HepG2 (cell line): Measurements from ENCODE around the gene GADD45B. TPM values are rescaled to one million over a fixed set of nuclear protein-coding genes. Genes with fewer than 3 reads are reported as not detected.

Source experiments
- ETV6 ChIP-seq: sonication (generic); formaldehyde crosslinking; conservative IDR thresholded peaks from 2 replicates; pipeline ENCODE4 v1.4.0; 2020; ENCODE audit warnings: missing genetic modification reagents
- HES4 ChIP-seq: sonication (generic); formaldehyde crosslinking; IDR thresholded peaks from 2 replicates; pipeline ENCODE4 v1.9.0; 2021; ENCODE audit warnings: mild to moderate bottlenecking, missing genetic modification reagents, borderline replicate concordance
- HOXA9 ChIP-seq: sonication (generic); formaldehyde crosslinking; IDR thresholded peaks from 2 replicates; pipeline ENCODE4 v1.8.1; 2022; ENCODE audit warnings: missing genetic modification reagents, mild to moderate bottlenecking, moderate library complexity, borderline replicate concordance
- KMT2B ChIP-seq: IDR thresholded peaks from 2 replicates; pipeline ENCODE4 v1.6.1; 2016; ENCODE audit warnings: missing genetic modification reagents, missing compliant biosample characterization
- MAF1 ChIP-seq: sonication (generic); formaldehyde crosslinking; IDR thresholded peaks from 2 replicates; pipeline ENCODE4 v1.5.0; 2020; ENCODE audit warnings: missing genetic modification reagents, borderline replicate concordance
- MTA3 ChIP-seq: sonication (generic); formaldehyde crosslinking; IDR thresholded peaks from 2 replicates; pipeline ENCODE4 v1.4.0; 2020; ENCODE audit warnings: missing genetic modification reagents
- MZF1 ChIP-seq: sonication (generic); formaldehyde crosslinking; IDR thresholded peaks from 2 replicates; pipeline ENCODE4 v1.8.1; 2023; ENCODE audit warnings: mild to moderate bottlenecking, missing genetic modification reagents, borderline replicate concordance
- NFKBIZ ChIP-seq: IDR thresholded peaks from 2 replicates; pipeline ENCODE4 v1.6.1; 2018; ENCODE audit warnings: missing genetic modification reagents, missing compliant biosample characterization
- NFYB ChIP-seq: sonication (generic); formaldehyde crosslinking; IDR thresholded peaks from 2 replicates; pipeline ENCODE4 v1.4.0; 2020; ENCODE audit warnings: missing genetic modification reagents
- RFX3 ChIP-seq: IDR thresholded peaks from 2 replicates; pipeline ENCODE4 v1.6.1; 2016; ENCODE audit warnings: missing biosample characterization, missing genetic modification reagents
- SMARCE1 ChIP-seq: fragments of 450-650 bp; IDR thresholded peaks from 2 replicates; pipeline ENCODE4 v1.6.1; 2017; ENCODE audit warnings: borderline replicate concordance
- TP53 ChIP-seq: sonication (generic); formaldehyde crosslinking; conservative IDR thresholded peaks from 2 replicates; pipeline ENCODE4 v1.4.0; 2020; ENCODE audit warnings: missing genetic modification reagents
- ZMAT3 ChIP-seq: sonication (generic); formaldehyde crosslinking; conservative IDR thresholded peaks from 2 replicates; pipeline ENCODE4 v1.7.0; 2021; ENCODE audit warnings: missing genetic modification reagents
- ZNF138 ChIP-seq: sonication (generic); formaldehyde crosslinking; IDR thresholded peaks from 2 replicates; pipeline ENCODE4 v1.5.0; 2020; ENCODE audit warnings: mild to moderate bottlenecking, low read depth, missing genetic modification reagents
- ZNF263 ChIP-seq: sonication (generic); formaldehyde crosslinking; IDR thresholded peaks from 2 replicates; pipeline ENCODE4 v1.4.0; 2020; ENCODE audit warnings: missing genetic modification reagents
- ZNF615 ChIP-seq: sonication (generic); formaldehyde crosslinking; IDR thresholded peaks from 2 replicates; pipeline ENCODE4 v1.5.0; 2020; ENCODE audit warnings: mild to moderate bottlenecking, missing genetic modification reagents, borderline replicate concordance
- polyA plus RNA-seq, 8 experiments: library from polyadenylated mRNA; depleted of rRNA in 3 of 8; stranded (reverse) in 7 of 8; unstranded in 1 of 8; fragments of >200 nt; fragmentation: Illumina TruSeq in 4 of 8; extraction: Trizol in 4 of 8; gene quantifications; 2 replicates each; pipeline versions ENCODE4 v1.2.1 to v1.2.3, GENCODE V29; 2011 to 2016; ENCODE audit warnings: low read depth in 4 of 8, missing spikeins in 1 of 8, mixed read lengths in 1 of 8; ENCODE audit not compliant: insufficient read depth in 1 of 8
- total RNA-seq, 5 experiments: library from RNA; depleted of rRNA; stranded (reverse); fragments of >200 nt; fragmentation: Illumina TruSeq; extraction: Trizol; gene quantifications; 2 replicates each; pipeline ENCODE4 v1.2.3, GENCODE V29; 2016; ENCODE audit warnings: low read depth in 1 of 5
- TF ChIP-seq, protein P1 (sequence below): sonication (generic); formaldehyde crosslinking; IDR thresholded peaks from 2 replicates; pipeline ENCODE4 v1.4.0; 2020; ENCODE audit warnings: mild to moderate bottlenecking, missing genetic modification reagents
- TF ChIP-seq, protein P2 (sequence below): sonication (generic); formaldehyde crosslinking; IDR thresholded peaks from 2 replicates; pipeline ENCODE4 v1.8.0; 2022; ENCODE audit warnings: mild to moderate bottlenecking, missing genetic modification reagents, moderate library complexity
- TF ChIP-seq, protein P3 (sequence below): sonication (generic); formaldehyde crosslinking; IDR thresholded peaks from 2 replicates; pipeline ENCODE4 v1.9.0; 2021; ENCODE audit warnings: missing genetic modification reagents, mild to moderate bottlenecking, borderline replicate concordance
- TF ChIP-seq, protein P4 (sequence below): sonication (generic); formaldehyde crosslinking; IDR thresholded peaks from 2 replicates; pipeline ENCODE4 v1.8.1; 2023; ENCODE audit warnings: missing genetic modification reagents, mild to moderate bottlenecking, borderline replicate concordance

Gene GADD45B
- total and polyA plus RNA-seq, 2 of the 13 experiments (the other 11 are each of a cell fraction or from before 2014, with no cell fraction given), result 4.6 to 34.1 TPM

DNA sequence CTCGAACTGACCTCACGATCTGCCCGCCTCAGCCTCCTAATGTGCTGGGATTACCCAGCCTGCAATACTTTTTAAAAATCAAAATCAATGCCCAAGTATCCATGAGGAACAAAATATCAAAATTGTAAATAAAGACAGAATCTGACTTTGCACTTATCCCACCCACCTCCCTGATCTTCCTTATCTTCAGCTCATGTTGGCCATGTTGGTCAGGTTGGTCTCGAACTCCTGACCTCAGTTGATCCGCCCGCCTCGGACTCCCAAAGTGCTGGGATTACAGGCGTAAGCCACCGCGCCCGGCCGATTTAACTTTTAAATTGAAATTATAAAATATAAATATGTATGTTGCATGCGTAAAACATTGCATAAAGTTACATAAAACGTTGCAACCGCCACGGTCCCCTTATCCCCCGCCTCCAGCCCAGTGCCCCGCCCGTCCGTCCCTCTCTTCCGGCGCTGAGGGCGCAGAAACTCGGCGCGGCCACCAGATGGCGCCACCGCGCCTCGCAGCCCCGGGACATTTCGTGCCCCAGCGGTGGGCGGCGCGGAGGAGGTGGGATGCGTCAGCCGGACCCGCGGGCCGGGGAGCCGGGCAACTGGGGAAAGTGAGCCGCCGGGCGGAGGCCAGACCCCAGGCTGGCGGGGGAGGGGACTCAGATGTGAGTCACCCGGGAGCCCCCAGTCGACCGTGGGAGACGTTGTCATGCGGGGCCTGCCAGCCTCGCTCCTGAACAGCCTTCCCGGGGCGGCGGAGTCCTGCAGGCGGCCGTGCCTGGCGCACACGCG lies 1.5 kb upstream of the GADD45B start (continued):
- no peak for TF ChIP-seq MAF1
- TF ChIP-seq ZMAT3 (CRISPR knock-in tag), result peak; percentile 72; the same call in 1 of the 2 replicates
- TF ChIP-seq, protein P1, sequence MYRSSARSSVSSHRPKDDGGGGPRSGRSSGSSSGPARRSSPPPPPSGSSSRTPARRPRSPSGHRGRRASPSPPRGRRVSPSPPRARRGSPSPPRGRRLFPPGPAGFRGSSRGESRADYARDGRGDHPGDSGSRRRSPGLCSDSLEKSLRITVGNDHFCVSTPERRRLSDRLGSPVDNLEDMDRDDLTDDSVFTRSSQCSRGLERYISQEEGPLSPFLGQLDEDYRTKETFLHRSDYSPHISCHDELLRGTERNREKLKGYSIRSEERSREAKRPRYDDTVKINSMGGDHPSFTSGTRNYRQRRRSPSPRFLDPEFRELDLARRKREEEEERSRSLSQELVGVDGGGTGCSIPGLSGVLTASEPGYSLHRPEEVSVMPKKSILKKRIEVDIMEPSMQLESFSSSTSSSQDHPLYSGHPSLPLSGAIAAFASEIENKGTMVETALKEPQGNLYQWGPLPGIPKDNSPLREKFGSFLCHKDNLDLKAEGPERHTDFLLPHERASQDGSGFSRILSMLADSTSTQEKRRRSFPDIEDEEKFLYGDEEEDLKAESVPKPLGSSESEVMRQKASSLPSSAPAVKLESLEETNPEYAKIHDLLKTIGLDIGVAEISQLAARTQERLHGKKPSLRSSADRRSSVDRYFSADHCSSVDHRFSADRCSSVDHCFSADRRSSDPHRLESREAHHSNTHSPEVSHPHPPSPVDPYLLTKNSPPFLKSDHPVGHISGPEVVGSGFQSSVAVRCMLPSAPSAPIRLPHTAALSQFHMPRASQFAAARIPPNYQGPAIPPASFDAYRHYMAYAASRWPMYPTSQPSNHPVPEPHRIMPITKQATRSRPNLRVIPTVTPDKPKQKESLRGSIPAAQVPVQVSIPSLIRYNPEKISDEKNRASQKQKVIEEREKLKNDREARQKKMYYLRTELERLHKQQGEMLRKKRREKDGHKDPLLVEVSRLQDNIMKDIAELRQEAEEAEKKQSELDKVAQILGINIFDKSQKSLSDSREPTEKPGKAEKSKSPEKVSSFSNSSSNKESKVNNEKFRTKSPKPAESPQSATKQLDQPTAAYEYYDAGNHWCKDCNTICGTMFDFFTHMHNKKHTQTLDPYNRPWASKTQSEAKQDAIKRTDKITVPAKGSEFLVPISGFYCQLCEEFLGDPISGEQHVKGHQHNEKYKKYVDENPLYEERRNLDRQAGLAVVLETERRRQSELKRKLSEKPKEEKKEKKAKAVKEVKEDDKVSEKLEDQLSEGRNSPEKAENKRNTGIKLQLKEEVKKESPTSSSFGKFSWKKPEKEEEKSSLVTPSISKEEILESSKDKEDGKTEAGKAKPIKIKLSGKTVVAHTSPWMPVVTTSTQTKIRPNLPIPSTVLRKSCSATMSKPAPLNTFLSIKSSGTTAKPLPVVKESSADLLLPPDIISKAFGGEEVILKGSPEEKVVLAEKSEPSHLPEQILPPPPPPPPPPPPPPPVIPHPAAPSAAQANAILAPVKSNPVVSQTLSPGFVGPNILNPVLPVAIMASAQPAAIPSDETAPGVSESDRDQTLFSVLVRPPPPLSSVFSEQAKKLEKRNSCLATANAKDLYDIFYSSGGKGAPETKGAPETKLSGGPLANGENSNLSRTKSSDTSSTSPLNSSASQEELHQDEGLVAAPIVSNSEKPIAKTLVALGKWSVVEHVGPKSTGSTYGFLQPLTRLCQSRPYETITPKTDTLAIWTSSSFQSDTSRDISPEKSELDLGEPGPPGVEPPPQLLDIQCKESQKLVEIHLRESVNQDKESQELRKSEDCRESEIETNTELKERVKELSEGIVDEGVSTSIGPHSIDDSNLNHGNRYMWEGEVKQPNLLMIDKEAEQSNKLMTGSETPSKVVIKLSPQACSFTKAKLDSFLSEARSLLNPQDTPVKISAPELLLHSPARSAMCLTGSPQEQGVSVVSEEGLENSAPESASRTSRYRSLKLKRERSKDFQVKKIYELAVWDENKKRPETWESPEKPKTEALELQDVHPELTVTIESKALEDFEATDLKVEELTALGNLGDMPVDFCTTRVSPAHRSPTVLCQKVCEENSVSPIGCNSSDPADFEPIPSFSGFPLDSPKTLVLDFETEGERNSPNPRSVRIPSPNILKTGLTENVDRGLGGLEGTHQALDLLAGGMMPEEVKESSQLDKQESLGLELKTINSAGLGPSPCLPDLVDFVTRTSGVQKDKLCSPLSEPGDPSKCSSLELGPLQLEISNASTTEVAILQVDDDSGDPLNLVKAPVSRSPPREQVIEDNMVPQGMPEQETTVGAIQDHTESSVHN, result no peak
- no peak for TF ChIP-seq TP53 (CRISPR knock-in tag)
- TF ChIP-seq ZNF138 (CRISPR knock-in tag), result no peak
- no peak for TF ChIP-seq RFX3 (CRISPR knock-in tag)
- no peak for TF ChIP-seq NFYB
- no peak for TF ChIP-seq ETV6 (CRISPR knock-in tag)
- TF ChIP-seq, protein P2, sequence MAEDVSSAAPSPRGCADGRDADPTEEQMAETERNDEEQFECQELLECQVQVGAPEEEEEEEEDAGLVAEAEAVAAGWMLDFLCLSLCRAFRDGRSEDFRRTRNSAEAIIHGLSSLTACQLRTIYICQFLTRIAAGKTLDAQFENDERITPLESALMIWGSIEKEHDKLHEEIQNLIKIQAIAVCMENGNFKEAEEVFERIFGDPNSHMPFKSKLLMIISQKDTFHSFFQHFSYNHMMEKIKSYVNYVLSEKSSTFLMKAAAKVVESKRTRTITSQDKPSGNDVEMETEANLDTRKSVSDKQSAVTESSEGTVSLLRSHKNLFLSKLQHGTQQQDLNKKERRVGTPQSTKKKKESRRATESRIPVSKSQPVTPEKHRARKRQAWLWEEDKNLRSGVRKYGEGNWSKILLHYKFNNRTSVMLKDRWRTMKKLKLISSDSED (CRISPR knock-in tag), result no peak
- TF ChIP-seq KMT2B (CRISPR knock-in tag), result no peak
- peak; percentile 15; the same call in 1 of the 2 replicates for TF ChIP-seq ZNF263
- TF ChIP-seq, protein P3, sequence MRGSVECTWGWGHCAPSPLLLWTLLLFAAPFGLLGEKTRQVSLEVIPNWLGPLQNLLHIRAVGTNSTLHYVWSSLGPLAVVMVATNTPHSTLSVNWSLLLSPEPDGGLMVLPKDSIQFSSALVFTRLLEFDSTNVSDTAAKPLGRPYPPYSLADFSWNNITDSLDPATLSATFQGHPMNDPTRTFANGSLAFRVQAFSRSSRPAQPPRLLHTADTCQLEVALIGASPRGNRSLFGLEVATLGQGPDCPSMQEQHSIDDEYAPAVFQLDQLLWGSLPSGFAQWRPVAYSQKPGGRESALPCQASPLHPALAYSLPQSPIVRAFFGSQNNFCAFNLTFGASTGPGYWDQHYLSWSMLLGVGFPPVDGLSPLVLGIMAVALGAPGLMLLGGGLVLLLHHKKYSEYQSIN, result no peak
- no peak; the same call in 1 of the 2 replicates for TF ChIP-seq MZF1 (CRISPR knock-in tag)
- no peak for TF ChIP-seq NFKBIZ (CRISPR knock-in tag)
- TF ChIP-seq, protein P4, sequence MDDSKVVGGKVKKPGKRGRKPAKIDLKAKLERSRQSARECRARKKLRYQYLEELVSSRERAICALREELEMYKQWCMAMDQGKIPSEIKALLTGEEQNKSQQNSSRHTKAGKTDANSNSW, result no peak
- TF ChIP-seq MTA3 (CRISPR knock-in tag), result no peak
- TF ChIP-seq HES4 (CRISPR knock-in tag), result no peak
- no peak for TF ChIP-seq HOXA9 (CRISPR knock-in tag)
- no peak for TF ChIP-seq SMARCE1
- no peak for TF ChIP-seq ZNF615 (CRISPR knock-in tag)
